HepG2 (cell line): Measurements from ENCODE around the gene SRP14. TPM values are rescaled to one million over a fixed set of nuclear protein-coding genes. Genes with fewer than 3 reads are reported as not detected.

Experiments
- CREB1 ChIP-seq, 2 experiments: fragments of 450-650 bp in 1 of 2; IDR thresholded peaks; 2 replicates each; pipeline ENCODE4 v1.6.1; 2016 to 2017; ENCODE audit warnings: control low read depth in 1 of 2, mild to moderate bottlenecking in 1 of 2, missing compliant biosample characterization in 1 of 2, missing genetic modification characterization in 1 of 2
- ELF1 ChIP-seq: sonication (generic); formaldehyde crosslinking; IDR thresholded peaks from 2 replicates; pipeline ENCODE4 v1.4.0; 2020; ENCODE audit warnings: missing genetic modification reagents
- GATAD1 ChIP-seq: IDR thresholded peaks from 2 replicates; pipeline ENCODE4 v1.6.1; 2016; ENCODE audit warnings: missing genetic modification reagents, missing compliant biosample characterization
- IKZF5 ChIP-seq: IDR thresholded peaks from 2 replicates; pipeline ENCODE4 v1.6.1; 2018; ENCODE audit warnings: missing genetic modification reagents, mild to moderate bottlenecking, missing compliant biosample characterization
- IRF9 ChIP-seq: sonication (generic); formaldehyde crosslinking; IDR thresholded peaks from 2 replicates; pipeline ENCODE4 v1.8.0; 2022; ENCODE audit warnings: missing genetic modification reagents, mild to moderate bottlenecking, borderline replicate concordance
- JDP2 ChIP-seq: sonication (generic); formaldehyde crosslinking; IDR thresholded peaks from 2 replicates; pipeline ENCODE4 v1.8.1; 2022; ENCODE audit warnings: missing genetic modification reagents, borderline replicate concordance
- KDM3A ChIP-seq: IDR thresholded peaks from 2 replicates; pipeline ENCODE4 v1.6.1; 2018; ENCODE audit warnings: low read depth, missing compliant biosample characterization
- MED1 ChIP-seq: sonication (generic); formaldehyde crosslinking; IDR thresholded peaks from 2 replicates; pipeline ENCODE4 v1.4.0; 2020; ENCODE audit warnings: missing genetic modification reagents
- NONO ChIP-seq, 2 experiments: fragments of 450-650 bp in 1 of 2; sonication (generic) in 1 of 2; formaldehyde crosslinking in 1 of 2; IDR thresholded peaks in 1 of 2; conservative IDR thresholded peaks in 1 of 2; 2 replicates each; pipeline versions ENCODE4 v1.6.1 to v1.8.0; 2017 to 2022; ENCODE audit warnings: mild to moderate bottlenecking in 1 of 2, missing genetic modification reagents in 1 of 2, moderate library complexity in 1 of 2
- PRDM15 ChIP-seq: sonication (generic); formaldehyde crosslinking; IDR thresholded peaks from 2 replicates; pipeline ENCODE4 v1.4.0; 2020; ENCODE audit warnings: missing genetic modification reagents
- RBAK ChIP-seq: sonication (generic); formaldehyde crosslinking; IDR thresholded peaks from 2 replicates; pipeline ENCODE4 v1.5.1; 2020; ENCODE audit warnings: mild to moderate bottlenecking, missing genetic modification reagents
- TARDBP ChIP-seq: sonication (generic); formaldehyde crosslinking; IDR thresholded peaks from 2 replicates; pipeline ENCODE4 v1.8.0; 2022; ENCODE audit warnings: mild to moderate bottlenecking, missing genetic modification reagents
- ZFP91 ChIP-seq: sonication (generic); formaldehyde crosslinking; IDR thresholded peaks from 2 replicates; pipeline ENCODE4 v1.9.0; 2022; ENCODE audit warnings: missing genetic modification reagents, mild to moderate bottlenecking, borderline replicate concordance
- ZNF567 ChIP-seq: sonication (generic); formaldehyde crosslinking; IDR thresholded peaks from 2 replicates; pipeline ENCODE4 v1.8.1; 2023; ENCODE audit warnings: mild to moderate bottlenecking, missing genetic modification reagents, borderline replicate concordance
- ZNF614 ChIP-seq: IDR thresholded peaks from 2 replicates; pipeline ENCODE4 v1.6.1; 2018; ENCODE audit warnings: missing biosample characterization, missing genetic modification reagents, inconsistent platforms, borderline replicate concordance
- ZNF713 ChIP-seq: sonication (generic); formaldehyde crosslinking; IDR thresholded peaks from 2 replicates; pipeline ENCODE4 v1.4.0; 2020; ENCODE audit warnings: mild to moderate bottlenecking, missing genetic modification reagents
- ZNF784 ChIP-seq: sonication (generic); formaldehyde crosslinking; IDR thresholded peaks from 2 replicates; pipeline ENCODE4 v1.5.1; 2020; ENCODE audit warnings: missing genetic modification reagents, mild to moderate bottlenecking, borderline replicate concordance
- polyA plus RNA-seq, 8 experiments: library from polyadenylated mRNA; depleted of rRNA in 3 of 8; stranded (reverse) in 7 of 8; unstranded in 1 of 8; fragments of >200 nt; fragmentation: Illumina TruSeq in 4 of 8; extraction: Trizol in 4 of 8; gene quantifications; 2 replicates each; pipeline versions ENCODE4 v1.2.1 to v1.2.3, GENCODE V29; 2011 to 2016; ENCODE audit warnings: low read depth in 4 of 8, missing spikeins in 1 of 8, mixed read lengths in 1 of 8; ENCODE audit not compliant: insufficient read depth in 1 of 8
- total RNA-seq, 5 experiments: library from RNA; depleted of rRNA; stranded (reverse); fragments of >200 nt; fragmentation: Illumina TruSeq; extraction: Trizol; gene quantifications; 2 replicates each; pipeline ENCODE4 v1.2.3, GENCODE V29; 2016; ENCODE audit warnings: low read depth in 1 of 5

Gene SRP14
- total and polyA plus RNA-seq, 2 of the 13 experiments (the other 11 are each of a cell fraction or from before 2014, with no cell fraction given) = 208 to 356 TPM

GRCh38 chr15:40044717-40045571, 6.0 kb upstream of the SRP14 start (continued):
- peak; percentile 44; the same call in 1 of the 2 replicates for TF ChIP-seq MED1 (CRISPR knock-in tag)
- TF ChIP-seq RBAK (CRISPR knock-in tag) = no peak
- TF ChIP-seq ZFP91 = peak; percentile 49; the same call in 1 of the 2 replicates
- TF ChIP-seq NONO (IDR thresholded peaks at IDR 0.05) = no peak
- TF ChIP-seq NONO (CRISPR knock-in tag; conservative IDR thresholded peaks at IDR 0.05) = peak; percentile 44; the same call in 1 of the 2 replicates
- TF ChIP-seq KDM3A (CRISPR knock-in tag) = 0 out of 2 replicates have a peak, but pooled peaks have one; percentile 47
- 0 out of 2 replicates have a peak, but pooled peaks have one; percentile 26 for TF ChIP-seq ZNF784 (CRISPR knock-in tag)
- TF ChIP-seq GATAD1 (CRISPR knock-in tag) = peak; percentile 67
- TF ChIP-seq ZNF713 = 0 out of 2 replicates have a peak, but pooled peaks have one; percentile 32
- 0 out of 2 replicates have a peak, but pooled peaks have one; percentile 77 for TF ChIP-seq ZNF567 (CRISPR knock-in tag)
- 0 out of 2 replicates have a peak, but pooled peaks have one; percentile 24 for TF ChIP-seq IRF9 (CRISPR knock-in tag)
- TF ChIP-seq ELF1 (CRISPR knock-in tag) = 0 out of 2 replicates have a peak, but pooled peaks have one; percentile 30
- TF ChIP-seq PRDM15 (CRISPR knock-in tag) = no peak
- peak; percentile 58; the same call in 1 of the 2 replicates for TF ChIP-seq TARDBP (CRISPR knock-in tag)
- TF ChIP-seq ZNF614 (CRISPR knock-in tag) = no peak
- peak; percentile 42; the same call in 1 of the 2 replicates for TF ChIP-seq IKZF5 (CRISPR knock-in tag)
- no peak for TF ChIP-seq JDP2 (CRISPR knock-in tag)
- TF ChIP-seq CREB1 (IDR thresholded peaks at IDR 0.05) = peak; percentile 12; the same call in 1 of the 2 replicates
- TF ChIP-seq CREB1 (CRISPR knock-in tag; IDR thresholded peaks at IDR 0.05) = no peak
